Gastrocnemius medialis (tissue), 4 donors: Measurements from ENCODE around the gene G0S2.

Source experiments
- POLR2A ChIP-seq, 2 donors: fragments of 450-650 bp; IDR thresholded peaks; one replicate each; pipeline ENCODE4 v1.6.1; 2017; ENCODE audit warnings: antibody characterized with exemption in 2 of 2, mild to moderate bottlenecking in 2 of 2, moderate library complexity in 2 of 2
- TF ChIP-seq, protein P1 (sequence below), 5 experiments: fragments of 450-650 bp in 3 of 5; fragments of 200-600 bp in 2 of 5; sonication (generic) in 2 of 5; IDR thresholded peaks in 4 of 5; conservative IDR thresholded peaks in 1 of 5; 1 replicate in 4 of 5; 2 replicates in 1 of 5; pipeline ENCODE4 v1.5.1; 2016 to 2019; ENCODE audit warnings: antibody characterized with exemption in 5 of 5, mild to moderate bottlenecking in 3 of 5, moderate library complexity in 3 of 5

GRCh38 chr1:209710847-209711246 lies 35.6 kb downstream of the G0S2 start:
- TF ChIP-seq, protein P1, sequence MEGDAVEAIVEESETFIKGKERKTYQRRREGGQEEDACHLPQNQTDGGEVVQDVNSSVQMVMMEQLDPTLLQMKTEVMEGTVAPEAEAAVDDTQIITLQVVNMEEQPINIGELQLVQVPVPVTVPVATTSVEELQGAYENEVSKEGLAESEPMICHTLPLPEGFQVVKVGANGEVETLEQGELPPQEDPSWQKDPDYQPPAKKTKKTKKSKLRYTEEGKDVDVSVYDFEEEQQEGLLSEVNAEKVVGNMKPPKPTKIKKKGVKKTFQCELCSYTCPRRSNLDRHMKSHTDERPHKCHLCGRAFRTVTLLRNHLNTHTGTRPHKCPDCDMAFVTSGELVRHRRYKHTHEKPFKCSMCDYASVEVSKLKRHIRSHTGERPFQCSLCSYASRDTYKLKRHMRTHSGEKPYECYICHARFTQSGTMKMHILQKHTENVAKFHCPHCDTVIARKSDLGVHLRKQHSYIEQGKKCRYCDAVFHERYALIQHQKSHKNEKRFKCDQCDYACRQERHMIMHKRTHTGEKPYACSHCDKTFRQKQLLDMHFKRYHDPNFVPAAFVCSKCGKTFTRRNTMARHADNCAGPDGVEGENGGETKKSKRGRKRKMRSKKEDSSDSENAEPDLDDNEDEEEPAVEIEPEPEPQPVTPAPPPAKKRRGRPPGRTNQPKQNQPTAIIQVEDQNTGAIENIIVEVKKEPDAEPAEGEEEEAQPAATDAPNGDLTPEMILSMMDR (IDR thresholded peaks at IDR 0.05 in 4 of 5, conservative IDR thresholded peaks at IDR 0.05 in 1 of 5), result no peak
- no peak for TF ChIP-seq POLR2A (IDR thresholded peaks at IDR 0.05)
